Karpas-422 (cell line): ENCODE measurements around the gene XG. TPM values are rescaled to one million over a fixed set of nuclear protein-coding genes. Genes with fewer than 3 reads are reported as not detected.
"Not testable (repeated sequence)": the region's sequence is repeated elsewhere in the genome, so short reads cannot be mapped to it uniquely, and the experiment has no call there.

ENCODE experiments used
- DNase-seq: peaks from one replicate; pipeline ENCODE4 v3.0.0-alpha.2; 2015
- H2AFZ ChIP-seq: fragments of 200-600 bp; sonication (generic); 2 replicates; pipeline ENCODE4 v1.6.1; 2014; ENCODE audit warnings: antibody characterized with exemption, low read length, mixed read lengths
- H3K27ac ChIP-seq: fragments of 200-600 bp; sonication (generic); 2 replicates; pipeline ENCODE4 v1.5.1; 2014; ENCODE audit warnings: mild to moderate bottlenecking, low read length, moderate library complexity
- H3K27me3 ChIP-seq: fragments of 200-600 bp; sonication (generic); 2 replicates; pipeline ENCODE4 v1.6.1; 2014; ENCODE audit warnings: low read length, mixed read lengths
- H3K36me3 ChIP-seq: fragments of 200-600 bp; sonication (generic); 2 replicates; pipeline ENCODE4 v1.6.1; 2014; ENCODE audit warnings: low read length, mixed read lengths; ENCODE audit not compliant: insufficient read depth
- H3K4me1 ChIP-seq: fragments of 200-600 bp; sonication (generic); 2 replicates; pipeline ENCODE4 v1.6.1; 2014; ENCODE audit warnings: mild to moderate bottlenecking, low read length, mixed read lengths
- H3K4me2 ChIP-seq: fragments of 200-600 bp; sonication (generic); 2 replicates; pipeline ENCODE4 v1.6.1; 2014; ENCODE audit warnings: low read length, low read depth, mild to moderate bottlenecking; ENCODE audit not compliant: poor library complexity, severe bottlenecking
- H3K4me3 ChIP-seq: fragments of 200-600 bp; sonication (generic); 2 replicates; pipeline ENCODE4 v1.5.1; 2014; ENCODE audit warnings: mild to moderate bottlenecking, antibody characterized with exemption, low read length, mixed read lengths
- H3K79me2 ChIP-seq: fragments of 200-600 bp; sonication (generic); 2 replicates; pipeline ENCODE4 v1.6.1; 2014; ENCODE audit warnings: mild to moderate bottlenecking, low read length, mixed read lengths
- H3K9ac ChIP-seq: fragments of 200-600 bp; sonication (generic); 2 replicates; pipeline ENCODE4 v1.6.0; 2014; ENCODE audit warnings: low read length
- H3K9me2 ChIP-seq: fragments of 200-600 bp; sonication (generic), shearing (Covaris generic); replicated peaks from 2 replicates; pipeline ENCODE4 v1.6.0; 2014; ENCODE audit warnings: mild to moderate bottlenecking, low read length, moderate library complexity; ENCODE audit not compliant: insufficient read depth
- H3K9me3 ChIP-seq: fragments of 300-700, 200-600 bp; sonication (generic); 2 replicates; pipeline ENCODE4 v1.6.1; 2014; ENCODE audit warnings: low read length, mixed read lengths
- H4K20me1 ChIP-seq: fragments of 200-600 bp; sonication (generic); 2 replicates; pipeline ENCODE4 v1.6.1; 2014; ENCODE audit warnings: mild to moderate bottlenecking, antibody characterized with exemption, low read length, low read depth; ENCODE audit not compliant: insufficient read depth
- total RNA-seq: library from RNA; depleted of rRNA; stranded (reverse); fragments of >200 nt; shearing (Covaris generic); gene quantifications from 2 replicates; pipeline ENCODE4 v1.2.3, GENCODE V29; 2014; ENCODE audit warnings: low replicate concordance

The XG gene
- total RNA-seq, 1 experiment from 2014 or later: not detected

- Histone ChIP-seq H3K9me3 (no peaks in the 10 kb centered on the region), H3K27me3 (no peaks in the 10 kb centered on the region)
- DNase-seq: no peak
These were observed 37.7 kb downstream of the XG start for GRCh38 chrX:2789569-2789968.

GRCh38 chrX:2793752-2794151 is 41.9 kb downstream of the XG start:
- Histone ChIP-seq H3K4me1 (no peaks in the 10 kb centered on the region), H3K4me3 (no peak overlapping the region), H3K9me2 (no peaks in the 10 kb centered on the region), H3K9ac (no peak overlapping the region), H3K27me3 (no peaks in the 10 kb centered on the region), H3K4me2 (no peak overlapping the region), H3K27ac (no peak overlapping the region), H3K36me3 (no peaks in the 10 kb centered on the region), H3K9me3 (no peaks in the 10 kb centered on the region), H3K79me2 (no peaks in the 10 kb centered on the region), H2AFZ (no peak overlapping the region), H4K20me1 (no peaks in the 10 kb centered on the region)
- no peak for DNase-seq

More at GRCh38 chrX:2789569-2789968, 37.7 kb downstream of the XG start:
- no peaks in the 10 kb centered on the region for H3K9me2 ChIP-seq
- H3K79me2 ChIP-seq: no peaks in the 10 kb centered on the region
- H3K4me1 ChIP-seq: no peaks in the 10 kb centered on the region
- H3K36me3 ChIP-seq: no peaks in the 10 kb centered on the region
- no peak overlapping the region for H3K27ac ChIP-seq
- H4K20me1 ChIP-seq: no peaks in the 10 kb centered on the region
- no peak overlapping the region for H2AFZ ChIP-seq
- H3K4me2 ChIP-seq: no peak overlapping the region
- H3K4me3 ChIP-seq: no peak overlapping the region
- H3K9ac ChIP-seq: no peak overlapping the region

- no peak overlapping the region for H3K4me3 ChIP-seq
- H2AFZ ChIP-seq: no peak overlapping the region
- H3K9ac ChIP-seq: no peak overlapping the region
- no peaks in the 10 kb centered on the region for H3K36me3 ChIP-seq
- no peak overlapping the region for H3K4me2 ChIP-seq
- no peaks in the 10 kb centered on the region for H3K79me2 ChIP-seq
- no peaks in the 10 kb centered on the region for H3K27me3 ChIP-seq
- H4K20me1 ChIP-seq: no peaks in the 10 kb centered on the region
- H3K9me2 ChIP-seq: no peaks in the 10 kb centered on the region
- no peaks in the 10 kb centered on the region for H3K9me3 ChIP-seq
- no peak overlapping the region for H3K27ac ChIP-seq
- H3K4me1 ChIP-seq: no peaks in the 10 kb centered on the region
- no peak for DNase-seq
These were observed 42.5 kb downstream of the XG start for GRCh38 chrX:2794336-2794735.

GRCh38 chrX:2796808-2797207 is 45.0 kb downstream of the XG start:
- not testable (repeated sequence) for H3K9me3 ChIP-seq, H3K4me2 ChIP-seq, DNase-seq

GRCh38 chrX:2799369-2799768 is 47.5 kb downstream of the XG start:
- Histone ChIP-seq H3K36me3 (no peaks in the 10 kb centered on the region), H3K27ac (no peak overlapping the region), H3K9ac (no peak overlapping the region), H3K4me3 (no peak overlapping the region), H3K9me2 (no peaks in the 10 kb centered on the region), H4K20me1 (no peaks in the 10 kb centered on the region), H2AFZ (no peak overlapping the region), H3K4me1 (no peaks in the 10 kb centered on the region), H3K79me2 (no peaks in the 10 kb centered on the region), H3K9me3 (no peaks in the 10 kb centered on the region), H3K27me3 (no peaks in the 10 kb centered on the region), H3K4me2 (no peak overlapping the region)
- no peak for DNase-seq

More at GRCh38 chrX:2796808-2797207, 45.0 kb downstream of the XG start:
- not testable (repeated sequence) for H3K4me1 ChIP-seq, H3K9ac ChIP-seq, H3K9me2 ChIP-seq, H3K36me3 ChIP-seq, H4K20me1 ChIP-seq, H3K4me3 ChIP-seq, H3K79me2 ChIP-seq, H2AFZ ChIP-seq, H3K27ac ChIP-seq, H3K27me3 ChIP-seq

GRCh38 chrX:2799980-2800379 is 48.1 kb downstream of the XG start:
- H3K4me3 ChIP-seq, H3K9ac ChIP-seq, H3K36me3 ChIP-seq, H3K9me3 ChIP-seq, H3K4me1 ChIP-seq, DNase-seq, H3K4me2 ChIP-seq, H3K79me2 ChIP-seq, H3K27ac ChIP-seq, H4K20me1 ChIP-seq, H2AFZ ChIP-seq, H3K27me3 ChIP-seq, H3K9me2 ChIP-seq: not testable (repeated sequence)

- Histone ChIP-seq H3K27ac (no peak overlapping the region), H3K36me3 (no peaks in the 10 kb centered on the region), H3K4me2 (no peak overlapping the region), H3K9ac (no peak overlapping the region), H3K9me2 (no peaks in the 10 kb centered on the region), H3K9me3 (no peaks in the 10 kb centered on the region), H3K4me1 (no peaks in the 10 kb centered on the region), H3K27me3 (no peaks in the 10 kb centered on the region), H3K4me3 (no peak overlapping the region), H3K79me2 (no peaks in the 10 kb centered on the region), H4K20me1 (no peaks in the 10 kb centered on the region), H2AFZ (no peak overlapping the region)
- DNase-seq: no peak
These were observed 49.4 kb downstream of the XG start for GRCh38 chrX:2801223-2801622.

GRCh38 chrX:2802376-2803090 is 50.7 kb downstream of the XG start:
- not testable (repeated sequence) for H3K4me3 ChIP-seq, H3K4me1 ChIP-seq, H2AFZ ChIP-seq, DNase-seq, H3K9me3 ChIP-seq, H3K36me3 ChIP-seq, H3K27me3 ChIP-seq, H3K4me2 ChIP-seq, H4K20me1 ChIP-seq, H3K9me2 ChIP-seq, H3K79me2 ChIP-seq, H3K27ac ChIP-seq, H3K9ac ChIP-seq

- H2AFZ ChIP-seq, H3K27ac ChIP-seq, H3K27me3 ChIP-seq, H3K9ac ChIP-seq, H4K20me1 ChIP-seq, DNase-seq, H3K4me3 ChIP-seq, H3K4me2 ChIP-seq, H3K9me3 ChIP-seq, H3K36me3 ChIP-seq, H3K79me2 ChIP-seq, H3K4me1 ChIP-seq, H3K9me2 ChIP-seq: not testable (repeated sequence)
These were observed 51.6 kb downstream of the XG start for GRCh38 chrX:2803486-2803885.
